ENCODE results near the gene IRF9. TPM values are rescaled to one million over a fixed set of nuclear protein-coding genes. Genes with fewer than 3 reads are reported as not detected.

IRF9 gene
- total and polyA plus RNA-seq, 11 donors, result 23.4 to 169 (median 29.8) TPM

DNA sequence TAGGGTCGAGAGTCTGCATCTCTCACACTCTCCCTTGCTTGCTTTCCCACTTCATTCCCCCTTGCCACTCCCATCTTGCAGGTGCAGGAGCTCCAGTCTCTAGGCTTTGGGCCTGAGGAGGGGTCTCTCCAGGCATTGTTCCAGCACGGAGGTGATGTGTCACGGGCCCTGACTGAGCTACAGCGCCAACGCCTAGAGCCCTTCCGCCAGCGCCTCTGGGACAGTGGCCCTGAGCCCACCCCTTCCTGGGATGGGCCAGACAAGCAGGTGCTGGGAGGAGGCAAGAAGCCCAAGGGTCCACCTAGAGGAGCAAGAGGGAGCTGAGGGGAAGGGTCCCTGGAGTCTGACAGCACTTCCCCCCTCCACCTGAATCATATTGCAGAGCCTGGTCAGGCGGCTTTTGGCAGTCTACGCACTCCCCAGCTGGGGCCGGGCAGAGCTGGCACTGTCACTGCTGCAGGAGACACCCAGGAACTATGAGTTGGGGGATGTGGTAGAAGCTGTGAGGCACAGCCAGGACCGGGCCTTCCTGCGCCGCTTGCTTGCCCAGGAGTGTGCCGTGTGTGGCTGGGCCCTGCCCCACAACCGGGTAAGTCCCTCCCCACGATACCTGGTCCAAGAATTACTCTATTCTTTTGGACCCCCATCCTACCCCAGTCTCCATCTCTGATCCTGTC, 9.5 kb upstream of the IRF9 start:
- H3K27ac ChIP-seq, result no peak overlapping the region
- TF ChIP-seq, protein P1, sequence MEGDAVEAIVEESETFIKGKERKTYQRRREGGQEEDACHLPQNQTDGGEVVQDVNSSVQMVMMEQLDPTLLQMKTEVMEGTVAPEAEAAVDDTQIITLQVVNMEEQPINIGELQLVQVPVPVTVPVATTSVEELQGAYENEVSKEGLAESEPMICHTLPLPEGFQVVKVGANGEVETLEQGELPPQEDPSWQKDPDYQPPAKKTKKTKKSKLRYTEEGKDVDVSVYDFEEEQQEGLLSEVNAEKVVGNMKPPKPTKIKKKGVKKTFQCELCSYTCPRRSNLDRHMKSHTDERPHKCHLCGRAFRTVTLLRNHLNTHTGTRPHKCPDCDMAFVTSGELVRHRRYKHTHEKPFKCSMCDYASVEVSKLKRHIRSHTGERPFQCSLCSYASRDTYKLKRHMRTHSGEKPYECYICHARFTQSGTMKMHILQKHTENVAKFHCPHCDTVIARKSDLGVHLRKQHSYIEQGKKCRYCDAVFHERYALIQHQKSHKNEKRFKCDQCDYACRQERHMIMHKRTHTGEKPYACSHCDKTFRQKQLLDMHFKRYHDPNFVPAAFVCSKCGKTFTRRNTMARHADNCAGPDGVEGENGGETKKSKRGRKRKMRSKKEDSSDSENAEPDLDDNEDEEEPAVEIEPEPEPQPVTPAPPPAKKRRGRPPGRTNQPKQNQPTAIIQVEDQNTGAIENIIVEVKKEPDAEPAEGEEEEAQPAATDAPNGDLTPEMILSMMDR (IDR thresholded peaks at IDR 0.05), result no peak
- no peak for TF ChIP-seq POLR2A (IDR thresholded peaks at IDR 0.05)
- no peak for DNase-seq
- no peak overlapping the region for H3K4me3 ChIP-seq
- WGBS, 4 donors, result 92 to 94% (median 93%) methylated on average over 15 to 16 of the region's 16 CpGs
- peaks cover 3 to 82% (median 76%) of the 10 kb centered on the region in 9 donors for H3K36me3 ChIP-seq
- intact Hi-C loops (cut with DNase I), result loop anchor here in 1 of 10 donors (10.0 kb wide), 1 partner anchor 87 kb away; no protein-coding TSS in a partner anchor
- H3K4me1 ChIP-seq, result peaks cover 6 to 20% (median 13%) of the 10 kb centered on the region in 12 donors
- no peak for ATAC-seq
- no peaks in the 10 kb centered on the region for H3K27me3 ChIP-seq
- no peaks in the 10 kb centered on the region for H3K9me3 ChIP-seq

DNA sequence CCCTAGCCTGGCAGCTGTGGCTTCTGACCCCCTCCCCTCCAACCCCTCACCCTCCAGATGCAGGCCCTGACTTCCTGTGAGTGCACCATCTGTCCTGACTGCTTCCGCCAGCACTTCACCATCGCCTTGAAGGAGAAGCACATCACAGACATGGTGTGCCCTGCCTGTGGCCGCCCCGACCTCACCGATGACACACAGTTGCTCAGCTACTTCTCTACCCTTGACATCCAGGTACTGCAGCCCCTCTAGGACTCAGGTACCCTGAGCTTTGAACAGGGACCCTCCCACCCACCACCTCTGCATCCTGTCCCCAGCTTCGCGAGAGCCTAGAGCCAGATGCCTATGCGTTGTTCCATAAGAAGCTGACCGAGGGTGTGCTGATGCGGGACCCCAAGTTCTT, 6.0 kb upstream of the IRF9 start:
- intact Hi-C loops (cut with DNase I), result loop anchor here in 1 of 10 donors (10.0 kb wide), 1 partner anchor 90 kb away; no protein-coding TSS in a partner anchor
- Histone ChIP-seq H3K27ac (no peak overlapping the region), H3K4me3 (no peak overlapping the region), H3K36me3 (peaks cover 5 to 98% (median 93%) of the 10 kb centered on the region in 9 donors), H3K9me3 (no peaks in the 10 kb centered on the region), H3K4me1 (peaks cover 0 to 1% (median 0%) of the 10 kb centered on the region in 12 donors), H3K27me3 (no peaks in the 10 kb centered on the region)
- ATAC-seq (no peak), DNase-seq (peak in 2 of 5 donors; percentile 16 to 34)
- TF ChIP-seq, protein P1 (IDR thresholded peaks at IDR 0.05), result no peak
- no peak for TF ChIP-seq POLR2A (IDR thresholded peaks at IDR 0.05)
- WGBS, 4 donors, result 95 to 99% (median 96%) methylated on average over 8 to 10 of the region's 10 CpGs

DNA sequence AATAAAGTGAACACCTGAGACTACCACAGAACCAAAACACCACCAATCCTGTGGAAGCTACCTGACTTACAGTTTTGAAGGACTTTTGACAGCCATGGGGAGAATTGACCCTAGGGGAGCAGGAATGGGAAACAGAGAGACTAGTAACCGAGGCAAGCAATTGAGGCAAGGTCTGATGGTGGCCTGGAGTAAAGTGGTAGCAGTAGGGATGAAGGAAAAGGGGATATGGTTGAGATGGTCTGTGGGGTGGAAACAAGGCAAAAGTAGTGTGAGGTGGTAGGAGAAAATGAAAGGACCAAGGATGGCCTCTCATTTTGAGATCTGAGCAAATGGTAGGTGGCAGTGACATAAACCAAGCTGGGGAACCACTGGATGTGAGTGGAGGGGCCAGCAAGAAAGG, 4.2 kb upstream of the IRF9 start:
- H3K36me3 ChIP-seq, result peaks cover 5 to 87% (median 81%) of the 10 kb centered on the region in 9 donors

DNA sequence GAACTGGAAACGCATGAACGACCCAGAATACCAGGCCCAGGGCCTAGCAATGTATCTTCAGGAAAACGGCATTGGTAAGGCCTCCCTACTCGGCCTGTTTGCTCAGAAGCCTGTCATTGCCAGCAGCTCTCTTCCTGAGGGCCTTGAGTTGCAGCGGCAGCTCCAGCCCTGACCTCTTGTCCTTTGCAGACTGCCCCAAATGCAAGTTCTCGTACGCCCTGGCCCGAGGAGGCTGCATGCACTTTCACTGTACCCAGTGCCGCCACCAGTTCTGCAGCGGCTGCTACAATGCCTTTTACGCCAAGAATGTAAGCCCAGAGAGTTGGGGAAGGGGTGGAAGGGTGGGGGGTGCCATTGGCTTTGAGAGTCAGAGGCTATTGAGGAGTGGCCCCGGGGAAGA, 3.7 kb upstream of the IRF9 start:
- Histone ChIP-seq H3K36me3 (peaks cover 5 to 85% (median 76%) of the 10 kb centered on the region in 9 donors), H3K4me3 (no peak overlapping the region), H3K27ac (no peak overlapping the region), H3K27me3 (no peaks in the 10 kb centered on the region), H3K9me3 (no peaks in the 10 kb centered on the region), H3K4me1 (peaks cover 0 to 20% (median 10%) of the 10 kb centered on the region in 12 donors)
- no peak for TF ChIP-seq POLR2A (IDR thresholded peaks at IDR 0.05)
- TF ChIP-seq, protein P1 (IDR thresholded peaks at IDR 0.05), result no peak
- intact Hi-C loops (cut with DNase I), result loop anchor here in 1 of 10 donors (10.0 kb wide), 1 partner anchor 93 kb away; no protein-coding TSS in a partner anchor
- DNase-seq (no peak), ATAC-seq (no peak)
- WGBS, 4 donors, result 90 to 95% (median 93%) methylated on average over 12 of the region's 12 CpGs

More for the DNA sequence above, 4.2 kb upstream of the IRF9 start:
- Histone ChIP-seq H3K9me3 (no peaks in the 10 kb centered on the region), H3K27ac (no peak overlapping the region), H3K4me3 (no peak overlapping the region), H3K4me1 (peaks cover 0 to 15% (median 6%) of the 10 kb centered on the region in 12 donors), H3K27me3 (no peaks in the 10 kb centered on the region)
- TF ChIP-seq, protein P1 (IDR thresholded peaks at IDR 0.05), result no peak
- no peak for TF ChIP-seq POLR2A (IDR thresholded peaks at IDR 0.05)
- intact Hi-C loops (cut with DNase I), result loop anchor here in 1 of 10 donors (10.0 kb wide), 1 partner anchor 92 kb away; no protein-coding TSS in a partner anchor
- DNase-seq, result no peak
- 90 to 95% (median 94%) methylated on average over 1 of the region's 1 CpG for WGBS, 4 donors
- ATAC-seq, result no peak
